NCI-H774 (cell line): ENCODE measurements around the gene AIMP2.
"Not testable (repeated sequence)": the region's sequence is repeated elsewhere in the genome, so short reads cannot be mapped to it uniquely, and the experiment has no call there.

Experiments
- DNase-seq: peaks from one replicate; lab custom pipeline; 2025; lab: John Stamatoyannopoulos, UW

Gene AIMP2

GRCh38 chr7:6008668-6009611, at the start of gene AIMP2, which contains the start of gene PMS2:
AIMP2 (plus strand) TSS chr7:6009272; CDS start chr7:6009364, 92 bp downstream.
PMS2 (minus strand) TSS chr7:6009049; CDS start chr7:6009019, 30 bp downstream.
- DNase-seq = peak; percentile 98

- not testable (repeated sequence) for DNase-seq
Observed at GRCh38 chr7:5963205-5963604, 45.9 kb upstream of the AIMP2 start.

- DNase-seq = not testable (repeated sequence)
Observed at GRCh38 chr7:5963810-5964209, 45.3 kb upstream of the AIMP2 start.

GRCh38 chr7:5970347-5970911, 38.6 kb upstream of the AIMP2 start, which contains the start of gene RSPH10B:
RSPH10B (minus strand) TSS chr7:5970689; CDS start chr7:5967116, 3,573 bp downstream.
- DNase-seq = not testable (repeated sequence)

- DNase-seq = not testable (repeated sequence)
Observed at GRCh38 chr7:5973580-5973979, 35.5 kb upstream of the AIMP2 start.

- not testable (repeated sequence) for DNase-seq
Observed at GRCh38 chr7:5979680-5980314, 29.3 kb upstream of the AIMP2 start.

GRCh38 chr7:5987061-5987460, 22.0 kb upstream of the AIMP2 start:
- DNase-seq = not testable (repeated sequence)

- peak; percentile 28 for DNase-seq
Observed at GRCh38 chr7:5997210-5997808, 11.8 kb upstream of the AIMP2 start.

GRCh38 chr7:6007386-6007785, 1.7 kb upstream of the AIMP2 start:
- no peak for DNase-seq

- not testable (repeated sequence) for DNase-seq
Observed at GRCh38 chr7:6007835-6008590, 1.1 kb upstream of the AIMP2 start.

- not testable (repeated sequence) for DNase-seq
Observed at GRCh38 chr7:6010370-6010769, 1.3 kb downstream of the AIMP2 start.

GRCh38 chr7:6011541-6011940, 2.5 kb downstream of the AIMP2 start:
- DNase-seq = no peak

GRCh38 chr7:6012355-6013104, 3.5 kb downstream of the AIMP2 start:
- no peak for DNase-seq

GRCh38 chr7:6015917-6016652, 7.0 kb downstream of the AIMP2 start:
- DNase-seq = no peak

GRCh38 chr7:6016653-6016966, 7.5 kb downstream of the AIMP2 start:
- DNase-seq = no peak

- peak; percentile 86 for DNase-seq
Observed at GRCh38 chr7:6020371-6021286, 11.6 kb downstream of the AIMP2 start.

- no peak for DNase-seq
Observed at GRCh38 chr7:6022707-6023106, 13.6 kb downstream of the AIMP2 start.

GRCh38 chr7:6023974-6024435, 14.9 kb downstream of the AIMP2 start:
- DNase-seq = no peak
